Lower lobe of right lung (tissue), 2 donors: ENCODE results near the gene OR10G7. TPM values are rescaled to one million over a fixed set of nuclear protein-coding genes. Genes with fewer than 3 reads are reported as not detected.
A peak's percentile ranks its signal among the peaks of the same experiment; 100 is the strongest.
"Not testable (repeated sequence)": the region's sequence is repeated elsewhere in the genome, so short reads cannot be mapped to it uniquely, and the experiment has no call there.

Experiments used
- ATAC-seq, 2 donors: fragments of 200-7000 bp; cut with Tn5 transposase; one replicate each; pipeline ENCODE4 v1.9.1; 2020 to 2022; ENCODE audit warnings: mild to moderate bottlenecking in 2 of 2, moderate library complexity in 2 of 2
- DNase-seq: peaks from one replicate; pipeline ENCODE4 v3.0.0-alpha.2; 2020
- H3K27ac ChIP-seq: fragments of 200-600 bp; one replicate; pipeline ENCODE4 v1.8.0; 2022
- H3K27me3 ChIP-seq: fragments of 200-600 bp; one replicate; pipeline ENCODE4 v1.8.0; 2022; ENCODE audit warnings: low read depth
- H3K36me3 ChIP-seq: fragments of 200-600 bp; one replicate; pipeline ENCODE4 v1.8.0; 2022; ENCODE audit warnings: mild to moderate bottlenecking
- H3K4me1 ChIP-seq: fragments of 200-600 bp; one replicate; pipeline ENCODE4 v1.8.0; 2022
- H3K4me3 ChIP-seq: fragments of 200-600 bp; one replicate; pipeline ENCODE4 v1.8.0; 2022; ENCODE audit warnings: mild to moderate bottlenecking
- H3K9me3 ChIP-seq: fragments of 200-600 bp; one replicate; pipeline ENCODE4 v1.8.0; 2022
- intact Hi-C: fragments of 100-400 bp; cut with DNase I; formaldehyde crosslinking; loops from one replicate; pipeline ENCODE4 v1.11.0; 2022
- total RNA-seq: library from RNA; stranded (reverse); fragmentation: NEBNext Ultra II Directional; extraction: Animal tissue kit (Norgen Biotek cat#: 25700); gene quantifications from one replicate; pipeline ENCODE4 v1.2.1, GENCODE V29; 2021
- TF ChIP-seq, protein P1 (sequence below): fragments of 200-600 bp; IDR thresholded peaks from one replicate; pipeline ENCODE4 v1.8.0; 2022; ENCODE audit warnings: antibody characterized with exemption, mild to moderate bottlenecking
- donor health status: DM: no; HTN: yes; CAD: no; lungs with severe emphysema.

Gene OR10G7
- total RNA-seq, 1 donor from 2014 or later = not detected

DNA sequence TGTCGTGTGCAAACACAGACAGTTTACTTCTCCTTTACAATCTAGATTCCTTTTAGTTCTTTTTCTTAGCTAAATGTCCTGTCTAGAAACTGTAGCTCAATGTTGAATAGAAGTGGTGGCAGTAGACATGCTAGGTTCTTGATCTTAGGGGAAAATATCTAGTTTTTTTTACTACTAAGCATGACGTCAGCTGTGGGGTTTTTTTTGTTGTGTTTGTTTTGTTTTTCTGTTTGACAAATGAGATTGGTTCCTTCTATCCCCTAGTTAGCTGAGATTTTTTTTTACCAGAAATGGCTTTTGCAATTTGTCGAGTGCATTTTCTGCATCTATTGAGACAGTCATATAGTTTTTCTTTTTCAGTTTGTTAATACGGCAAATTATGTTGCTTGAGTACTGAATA, 2.3 kb upstream of the OR10G7 start:
- no peaks in the 10 kb centered on the region for H3K4me1 ChIP-seq
- DNase-seq = no peak
- TF ChIP-seq, protein P1, sequence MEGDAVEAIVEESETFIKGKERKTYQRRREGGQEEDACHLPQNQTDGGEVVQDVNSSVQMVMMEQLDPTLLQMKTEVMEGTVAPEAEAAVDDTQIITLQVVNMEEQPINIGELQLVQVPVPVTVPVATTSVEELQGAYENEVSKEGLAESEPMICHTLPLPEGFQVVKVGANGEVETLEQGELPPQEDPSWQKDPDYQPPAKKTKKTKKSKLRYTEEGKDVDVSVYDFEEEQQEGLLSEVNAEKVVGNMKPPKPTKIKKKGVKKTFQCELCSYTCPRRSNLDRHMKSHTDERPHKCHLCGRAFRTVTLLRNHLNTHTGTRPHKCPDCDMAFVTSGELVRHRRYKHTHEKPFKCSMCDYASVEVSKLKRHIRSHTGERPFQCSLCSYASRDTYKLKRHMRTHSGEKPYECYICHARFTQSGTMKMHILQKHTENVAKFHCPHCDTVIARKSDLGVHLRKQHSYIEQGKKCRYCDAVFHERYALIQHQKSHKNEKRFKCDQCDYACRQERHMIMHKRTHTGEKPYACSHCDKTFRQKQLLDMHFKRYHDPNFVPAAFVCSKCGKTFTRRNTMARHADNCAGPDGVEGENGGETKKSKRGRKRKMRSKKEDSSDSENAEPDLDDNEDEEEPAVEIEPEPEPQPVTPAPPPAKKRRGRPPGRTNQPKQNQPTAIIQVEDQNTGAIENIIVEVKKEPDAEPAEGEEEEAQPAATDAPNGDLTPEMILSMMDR = no peak
- no peaks in the 10 kb centered on the region for H3K36me3 ChIP-seq
- H3K27ac ChIP-seq = no peak overlapping the region
- ATAC-seq = no peak
- intact Hi-C loops = no loop called here
- H3K9me3 ChIP-seq = no peaks in the 10 kb centered on the region
- no peaks in the 10 kb centered on the region for H3K27me3 ChIP-seq
- H3K4me3 ChIP-seq = no peak overlapping the region

DNA sequence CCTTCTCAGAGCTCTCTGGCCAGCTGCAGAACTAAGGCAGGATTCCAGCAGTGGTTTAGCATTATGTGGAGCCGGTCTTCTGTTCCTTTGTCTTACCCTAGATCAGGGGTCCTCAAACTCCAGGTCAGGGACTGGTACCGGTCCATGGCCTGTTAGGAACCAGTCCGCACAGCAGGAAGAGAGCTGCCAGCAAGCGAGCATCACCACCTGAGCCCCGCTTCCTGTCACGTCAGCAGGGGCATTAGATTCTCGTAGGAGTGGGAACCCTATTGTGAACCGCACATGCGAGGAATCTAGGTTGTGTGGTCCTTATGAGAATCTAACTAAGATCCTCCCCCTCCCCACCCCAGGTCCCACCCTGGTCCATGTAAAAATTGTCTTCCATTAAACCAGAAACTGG, 1.6 kb downstream of the OR10G7 start:
- intact Hi-C loops = no loop called here
- no peaks in the 10 kb centered on the region for H3K36me3 ChIP-seq
- TF ChIP-seq, protein P1 = no peak
- DNase-seq (no peak), ATAC-seq (no peak)
- no peaks in the 10 kb centered on the region for H3K27me3 ChIP-seq
- no peak overlapping the region for H3K27ac ChIP-seq
- H3K4me3 ChIP-seq = no peak overlapping the region
- H3K4me1 ChIP-seq = no peaks in the 10 kb centered on the region
- H3K9me3 ChIP-seq = no peaks in the 10 kb centered on the region

DNA sequence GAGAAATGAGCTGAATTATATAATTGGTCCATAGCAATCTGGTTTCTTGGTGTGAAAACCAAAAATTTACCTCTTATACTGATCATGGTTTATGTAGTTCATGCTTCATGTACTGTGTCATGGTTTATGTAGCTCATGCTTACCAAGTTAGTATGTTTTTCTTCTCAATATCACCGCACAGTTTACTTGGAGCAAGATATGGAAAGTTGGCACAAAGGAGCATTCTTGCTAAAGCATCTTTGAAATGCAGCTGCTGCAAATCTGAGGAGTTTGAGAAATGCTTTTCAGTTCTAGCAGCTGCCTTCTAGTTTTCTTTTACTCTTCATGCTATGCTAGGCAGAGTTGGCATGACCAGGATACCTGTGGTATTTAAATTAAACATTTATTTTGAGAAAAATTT, 4.5 kb downstream of the OR10G7 start:
- TF ChIP-seq, protein P1 = no peak
- intact Hi-C loops = no loop called here
- Histone ChIP-seq H3K27me3 (no peaks in the 10 kb centered on the region), H3K9me3 (no peaks in the 10 kb centered on the region), H3K4me1 (no peaks in the 10 kb centered on the region), H3K36me3 (no peaks in the 10 kb centered on the region), H3K27ac (no peak overlapping the region), H3K4me3 (no peak overlapping the region)
- DNase-seq = no peak
- ATAC-seq = no peak

DNA sequence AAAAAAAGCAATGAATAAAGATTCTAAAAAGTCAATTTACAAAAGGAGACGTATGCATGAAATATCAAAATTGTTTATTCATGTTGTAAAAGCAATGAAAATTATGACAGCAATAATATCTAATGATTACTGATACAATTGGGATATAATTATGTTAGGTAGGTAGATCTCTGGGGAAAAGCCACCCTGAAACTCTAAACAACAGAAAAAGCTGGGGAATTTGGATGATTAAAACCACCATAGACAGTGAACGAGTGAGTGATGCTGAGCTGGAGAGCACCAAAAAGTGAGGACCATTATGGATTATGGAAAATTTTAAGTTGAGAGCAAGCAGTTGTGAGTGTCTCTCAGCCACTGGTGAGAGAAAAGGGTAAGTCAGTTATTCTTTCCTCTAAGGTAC, 14.6 kb downstream of the OR10G7 start, which contains the start of gene OR10G8:
TSS of gene OR10G8 (plus strand) at position 301 of the 400 bp plus-strand sequence. CDS start 2,825 bp downstream, outside the sequence.
- no peaks in the 10 kb centered on the region for H3K4me1 ChIP-seq
- H3K4me3 ChIP-seq = no peak within 1 kb of the TSS
- DNase-seq (no peak), ATAC-seq (no peak)
- TF ChIP-seq, protein P1 = no peak
- intact Hi-C loops = no loop called here
- no peak within 1 kb of the TSS for H3K27ac ChIP-seq
- H3K36me3 ChIP-seq = no peaks in the 10 kb centered on the region
- no peaks in the 10 kb centered on the region for H3K9me3 ChIP-seq
- H3K27me3 ChIP-seq = no peaks in the 10 kb centered on the region

DNA sequence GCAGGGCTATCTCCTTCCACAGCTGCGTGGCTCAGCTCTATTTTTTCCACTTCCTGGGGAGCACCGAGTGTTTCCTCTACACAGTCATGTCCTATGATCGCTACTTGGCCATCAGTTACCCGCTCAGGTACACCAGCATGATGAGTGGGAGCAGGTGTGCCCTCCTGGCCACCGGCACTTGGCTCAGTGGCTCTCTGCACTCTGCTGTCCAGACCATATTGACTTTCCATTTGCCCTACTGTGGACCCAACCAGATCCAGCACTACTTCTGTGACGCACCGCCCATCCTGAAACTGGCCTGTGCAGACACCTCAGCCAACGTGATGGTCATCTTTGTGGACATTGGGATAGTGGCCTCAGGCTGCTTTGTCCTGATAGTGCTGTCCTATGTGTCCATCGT, 25.3 kb downstream of the OR10G7 start:
- H3K27ac ChIP-seq, H3K36me3 ChIP-seq, DNase-seq, H3K9me3 ChIP-seq, intact Hi-C loops, H3K27me3 ChIP-seq, H3K4me1 ChIP-seq, H3K4me3 ChIP-seq: not testable (repeated sequence)
- peak; percentile 19 to 45 for ATAC-seq

DNA sequence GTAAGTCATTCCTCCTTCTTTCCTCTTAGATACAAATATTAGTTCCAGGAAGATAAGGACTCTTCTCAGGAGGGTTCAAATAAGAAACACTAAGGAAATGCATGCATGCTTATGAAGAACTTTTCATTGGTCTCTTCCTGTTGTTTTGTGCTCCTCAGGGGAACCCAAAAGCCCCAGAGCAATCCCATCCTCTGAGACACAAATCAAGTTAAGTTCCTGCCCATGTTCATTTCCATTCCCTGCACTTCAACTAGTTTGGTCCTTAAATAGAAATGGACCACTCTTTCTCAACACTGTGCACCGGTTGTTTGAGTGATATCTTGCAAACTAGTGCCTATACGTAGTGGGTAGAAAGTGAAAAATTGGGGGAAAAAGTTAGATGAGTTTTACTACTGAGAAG, 28.4 kb downstream of the OR10G7 start, which contains the start of gene OR10G4:
TSS of gene OR10G4 (plus strand) at position 301 of the 400 bp plus-strand sequence. CDS start 2,578 bp downstream, outside the sequence.
- H3K9me3 ChIP-seq = no peaks in the 10 kb centered on the region
- intact Hi-C loops = no loop called here
- TF ChIP-seq, protein P1 = no peak
- no peaks in the 10 kb centered on the region for H3K36me3 ChIP-seq
- DNase-seq (no peak), ATAC-seq (no peak)
- H3K27ac ChIP-seq = no peak within 1 kb of the TSS
- H3K27me3 ChIP-seq = no peaks in the 10 kb centered on the region
- no peaks in the 10 kb centered on the region for H3K4me1 ChIP-seq
- H3K4me3 ChIP-seq = no peak within 1 kb of the TSS
